ENCODE results near the gene NCOA1. TPM values are rescaled to one million over a fixed set of nuclear protein-coding genes. Genes with fewer than 3 reads are reported as not detected.
"Not testable (repeated sequence)": the region's sequence is repeated elsewhere in the genome, so short reads cannot be mapped to it uniquely, and the experiment has no call there.

The NCOA1 gene
- total RNA-seq, 1 experiment from 2014 or later: 27.5 TPM

GRCh38 chr2:24505534-24506275 lies 14.7 kb downstream of the NCOA1 start:
- DNase-seq (ENCODE audit: low read depth): no peak

GRCh38 chr2:24507549-24507948 lies 16.5 kb downstream of the NCOA1 start:
- no peak for DNase-seq (ENCODE audit: low read depth)

GRCh38 chr2:24508878-24509277 lies 17.8 kb downstream of the NCOA1 start:
- DNase-seq (ENCODE audit: low read depth): no peak

GRCh38 chr2:24509425-24509824 lies 18.4 kb downstream of the NCOA1 start:
- no peak for DNase-seq (ENCODE audit: low read depth)

GRCh38 chr2:24509840-24510239 lies 18.8 kb downstream of the NCOA1 start:
- no peak for DNase-seq (ENCODE audit: low read depth)

- DNase-seq (ENCODE audit: low read depth): no peak
These were observed 19.7 kb downstream of the NCOA1 start for GRCh38 chr2:24510771-24511170.

GRCh38 chr2:24511198-24511597 lies 20.1 kb downstream of the NCOA1 start:
- no peak for DNase-seq (ENCODE audit: low read depth)

- no peak for DNase-seq (ENCODE audit: low read depth)
These were observed 20.8 kb downstream of the NCOA1 start for GRCh38 chr2:24511894-24512293.

- DNase-seq (ENCODE audit: low read depth): no peak
These were observed 21.4 kb downstream of the NCOA1 start for GRCh38 chr2:24512404-24512803.

GRCh38 chr2:24512831-24513230 lies 21.8 kb downstream of the NCOA1 start:
- DNase-seq (ENCODE audit: low read depth): no peak

GRCh38 chr2:24513281-24514071 lies 22.4 kb downstream of the NCOA1 start:
- peak; percentile 16 for DNase-seq (ENCODE audit: low read depth)

- no peak for DNase-seq (ENCODE audit: low read depth)
These were observed 23.8 kb downstream of the NCOA1 start for GRCh38 chr2:24514820-24515219.

GRCh38 chr2:24515335-24515734 lies 24.3 kb downstream of the NCOA1 start:
- DNase-seq (ENCODE audit: low read depth): peak; percentile 39

- peak; percentile 9 for DNase-seq (ENCODE audit: low read depth)
These were observed 24.8 kb downstream of the NCOA1 start for GRCh38 chr2:24515831-24516230.

- no peak for DNase-seq (ENCODE audit: low read depth)
These were observed 26.2 kb downstream of the NCOA1 start for GRCh38 chr2:24517247-24517646.

- no peak for DNase-seq (ENCODE audit: low read depth)
These were observed 29.1 kb downstream of the NCOA1 start for GRCh38 chr2:24520175-24520574.

- no peak for DNase-seq (ENCODE audit: low read depth)
These were observed 30.3 kb downstream of the NCOA1 start for GRCh38 chr2:24521162-24521857.

GRCh38 chr2:24521975-24522639 lies 31.1 kb downstream of the NCOA1 start:
- DNase-seq (ENCODE audit: low read depth): no peak

- DNase-seq (ENCODE audit: low read depth): no peak
These were observed 36.5 kb downstream of the NCOA1 start for GRCh38 chr2:24527536-24527935.

GRCh38 chr2:24530796-24531195 lies 39.7 kb downstream of the NCOA1 start:
- DNase-seq (ENCODE audit: low read depth): no peak

GRCh38 chr2:24531610-24532009 lies 40.6 kb downstream of the NCOA1 start:
- not testable (repeated sequence) for DNase-seq (ENCODE audit: low read depth)

- DNase-seq (ENCODE audit: low read depth): not testable (repeated sequence)
These were observed 41.0 kb downstream of the NCOA1 start for GRCh38 chr2:24532057-24532456.

All from LHCN-M2 (cell line).